ENCODE results near the gene USP13. TPM values are rescaled to one million over a fixed set of nuclear protein-coding genes. Genes with fewer than 3 reads are reported as not detected.
A peak's percentile ranks its signal among the peaks of the same experiment; 100 is the strongest.
"Not testable (repeated sequence)": the region's sequence is repeated elsewhere in the genome, so short reads cannot be mapped to it uniquely, and the experiment has no call there.

USP13 gene
- total RNA-seq, 1 experiment from 2014 or later = 14.8 TPM

DNA sequence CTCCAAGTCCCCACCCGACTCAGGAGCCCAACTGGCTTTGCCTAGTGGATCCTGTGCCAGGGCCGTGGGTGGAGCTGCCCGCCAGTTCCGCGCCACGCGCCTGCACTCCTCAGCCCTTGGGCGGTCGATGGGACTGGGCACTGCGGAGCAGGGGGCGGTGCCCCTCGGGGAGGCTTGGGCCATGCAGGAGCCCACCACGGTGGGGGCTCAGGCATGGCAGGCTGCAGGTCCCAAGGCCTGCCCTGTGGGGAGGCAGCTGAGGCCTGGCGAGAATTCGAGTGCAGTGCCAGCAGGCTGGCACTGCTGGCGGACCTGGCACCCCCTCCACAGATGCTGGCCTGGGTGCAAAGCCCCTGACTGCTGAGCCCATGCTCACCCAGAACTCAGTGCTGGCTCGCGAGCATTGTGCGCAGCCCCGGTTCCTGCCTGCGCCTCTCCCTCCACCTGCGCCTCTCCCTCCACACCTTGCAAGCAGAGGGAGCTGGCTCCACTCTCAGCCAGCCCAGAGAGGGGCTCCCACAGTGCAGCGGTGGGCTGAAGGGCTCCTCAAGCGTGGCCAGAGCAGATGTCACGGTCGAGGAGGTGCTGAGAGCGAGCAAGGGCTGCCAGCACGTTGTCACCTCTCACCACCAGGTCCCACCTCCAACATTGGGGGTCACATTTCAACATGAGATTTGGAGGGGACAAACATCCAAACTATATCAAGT is 122.7 kb downstream of the USP13 start:
- TF ChIP-seq, protein P1, sequence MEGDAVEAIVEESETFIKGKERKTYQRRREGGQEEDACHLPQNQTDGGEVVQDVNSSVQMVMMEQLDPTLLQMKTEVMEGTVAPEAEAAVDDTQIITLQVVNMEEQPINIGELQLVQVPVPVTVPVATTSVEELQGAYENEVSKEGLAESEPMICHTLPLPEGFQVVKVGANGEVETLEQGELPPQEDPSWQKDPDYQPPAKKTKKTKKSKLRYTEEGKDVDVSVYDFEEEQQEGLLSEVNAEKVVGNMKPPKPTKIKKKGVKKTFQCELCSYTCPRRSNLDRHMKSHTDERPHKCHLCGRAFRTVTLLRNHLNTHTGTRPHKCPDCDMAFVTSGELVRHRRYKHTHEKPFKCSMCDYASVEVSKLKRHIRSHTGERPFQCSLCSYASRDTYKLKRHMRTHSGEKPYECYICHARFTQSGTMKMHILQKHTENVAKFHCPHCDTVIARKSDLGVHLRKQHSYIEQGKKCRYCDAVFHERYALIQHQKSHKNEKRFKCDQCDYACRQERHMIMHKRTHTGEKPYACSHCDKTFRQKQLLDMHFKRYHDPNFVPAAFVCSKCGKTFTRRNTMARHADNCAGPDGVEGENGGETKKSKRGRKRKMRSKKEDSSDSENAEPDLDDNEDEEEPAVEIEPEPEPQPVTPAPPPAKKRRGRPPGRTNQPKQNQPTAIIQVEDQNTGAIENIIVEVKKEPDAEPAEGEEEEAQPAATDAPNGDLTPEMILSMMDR (conservative IDR thresholded peaks at IDR 0.05; ENCODE audit: low read depth, low read length) = no peak
- TF ChIP-seq EZH2phosphoT487 (IDR thresholded peaks at IDR 0.05; ENCODE audit: borderline replicate concordance, low read length) = no peak
- no peak for TF ChIP-seq EZH2 (IDR thresholded peaks at IDR 0.05; ENCODE audit: low read length, unreplicated experiment)
- Histone ChIP-seq H3K9ac (ENCODE audit: low read length) (no peak overlapping the region), H3K27me3 (ENCODE audit: low read length) (no peaks in the 10 kb centered on the region), H2AFZ (ENCODE audit: low read length) (no peak overlapping the region), H3K4me1 (ENCODE audit: insufficient read depth, low read length) (no peaks in the 10 kb centered on the region), H3K36me3 (ENCODE audit: low read depth, low read length) (peaks cover 18% of the 10 kb centered on the region), H3K27ac (ENCODE audit: low read length) (no peak overlapping the region), H3K9me3 (ENCODE audit: low read length) (no peaks in the 10 kb centered on the region), H3K79me2 (ENCODE audit: low read length) (no peaks in the 10 kb centered on the region), H3F3A (ENCODE audit: low read length, unreplicated experiment) (no peaks in the 10 kb centered on the region), H3K4me3 (ENCODE audit: low read length) (no peak overlapping the region), H3K9me2 (replicated peaks; ENCODE audit: low read length) (no peaks in the 10 kb centered on the region), H4K20me1 (ENCODE audit: low read length) (no peaks in the 10 kb centered on the region), H3K4me2 (ENCODE audit: low read length) (no peak overlapping the region)
- ATAC-seq (no peak), DNase-seq (no peak)
- CTCF ChIA-PET = no interaction called here
- no TSS peak for BruUV-seq (replicated peaks)
- intact Hi-C loops (cut with micrococcal nuclease) = no loop called here
- POLR2A ChIA-PET (ENCODE audit: unreplicated experiment) = no interaction called here

DNA sequence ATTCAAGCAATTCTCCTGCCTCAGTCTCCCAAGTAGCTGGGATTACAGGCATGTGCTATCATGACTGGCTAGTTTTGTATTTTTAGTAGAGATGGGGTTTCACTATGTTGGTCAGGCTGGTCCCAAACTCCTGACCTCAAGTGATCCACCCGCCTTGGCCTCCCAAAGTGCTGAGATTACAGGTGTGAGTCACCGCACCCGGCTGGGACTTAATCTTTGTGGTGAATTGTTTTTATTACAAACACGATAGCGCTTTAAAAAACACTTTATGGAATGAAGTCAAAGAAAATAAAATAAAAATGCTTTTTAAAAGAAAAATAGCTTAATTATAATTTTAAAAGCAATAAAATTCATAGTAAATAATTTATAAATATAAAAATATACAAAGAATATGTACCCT is 130.0 kb downstream of the USP13 start:
- H3K4me3 ChIP-seq (ENCODE audit: low read length); H3K27me3 ChIP-seq (ENCODE audit: low read length); H3K4me1 ChIP-seq (ENCODE audit: insufficient read depth, low read length); POLR2A ChIA-PET (ENCODE audit: unreplicated experiment); ATAC-seq; H3K9me2 ChIP-seq (replicated peaks; ENCODE audit: low read length); H3K9ac ChIP-seq (ENCODE audit: low read length); H3K79me2 ChIP-seq (ENCODE audit: low read length); H3K36me3 ChIP-seq (ENCODE audit: low read depth, low read length); CTCF ChIA-PET; H3K27ac ChIP-seq (ENCODE audit: low read length); BruUV-seq (replicated peaks); DNase-seq; H3F3A ChIP-seq (ENCODE audit: low read length, unreplicated experiment); H4K20me1 ChIP-seq (ENCODE audit: low read length); H3K4me2 ChIP-seq (ENCODE audit: low read length); H2AFZ ChIP-seq (ENCODE audit: low read length); intact Hi-C loops (cut with micrococcal nuclease); H3K9me3 ChIP-seq (ENCODE audit: low read length): not testable (repeated sequence)

DNA sequence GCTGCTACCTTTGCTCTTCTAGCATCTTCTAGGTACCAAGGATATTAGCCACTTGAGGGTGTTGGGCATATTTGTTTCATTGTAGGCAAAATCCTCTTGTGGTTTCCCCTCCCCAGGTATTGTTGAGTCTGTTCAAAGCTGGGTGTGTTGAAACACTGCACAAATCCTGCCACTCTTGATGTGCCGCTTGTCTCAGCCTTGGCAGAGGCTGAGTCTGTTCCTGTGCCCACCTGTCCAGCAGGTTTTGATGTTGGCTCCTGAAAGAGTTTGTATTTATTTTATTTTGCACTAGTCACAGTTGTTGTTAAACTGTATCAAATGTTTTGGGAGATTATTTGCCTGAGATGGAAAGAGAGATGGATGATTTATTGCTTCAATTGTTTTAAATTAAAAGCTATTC is 136.2 kb downstream of the USP13 start:
- intact Hi-C loops (cut with micrococcal nuclease) = no loop called here
- Histone ChIP-seq H4K20me1 (ENCODE audit: low read length) (no peaks in the 10 kb centered on the region), H3K4me2 (ENCODE audit: low read length) (no peak overlapping the region), H3K9me2 (replicated peaks; ENCODE audit: low read length) (no peaks in the 10 kb centered on the region), H3K27ac (ENCODE audit: low read length) (no peak overlapping the region), H3K4me1 (ENCODE audit: insufficient read depth, low read length) (no peaks in the 10 kb centered on the region), H3K9ac (ENCODE audit: low read length) (no peak overlapping the region), H3K36me3 (ENCODE audit: low read depth, low read length) (no peaks in the 10 kb centered on the region; the same call in 1 of the 2 replicates), H3F3A (ENCODE audit: low read length, unreplicated experiment) (no peaks in the 10 kb centered on the region), H3K79me2 (ENCODE audit: low read length) (no peaks in the 10 kb centered on the region), H3K4me3 (ENCODE audit: low read length) (no peak overlapping the region), H3K27me3 (ENCODE audit: low read length) (no peaks in the 10 kb centered on the region), H2AFZ (ENCODE audit: low read length) (no peak overlapping the region), H3K9me3 (ENCODE audit: low read length) (no peaks in the 10 kb centered on the region)
- peak; percentile 50 for DNase-seq
- ChIA-PET POLR2A (ENCODE audit: unreplicated experiment) (no interaction called here), CTCF (interaction anchor here (0.6 kb wide), 1 partner anchor 88 kb away, joined by 3 read pairs; no protein-coding TSS in a partner anchor)
- no peak for ATAC-seq
- TF ChIP-seq, protein P1 (conservative IDR thresholded peaks at IDR 0.05; ENCODE audit: low read depth, low read length) = no peak
- TF ChIP-seq EZH2phosphoT487 (IDR thresholded peaks at IDR 0.05; ENCODE audit: borderline replicate concordance, low read length) = no peak
- TF ChIP-seq EZH2 (IDR thresholded peaks at IDR 0.05; ENCODE audit: low read length, unreplicated experiment) = no peak
- BruUV-seq (replicated peaks) = no TSS peak

All from PC-3 (cell line).